ENCODE data around the gene XIRP1. TPM values are rescaled to one million over a fixed set of nuclear protein-coding genes. Genes with fewer than 3 reads are reported as not detected.

Gene XIRP1
- total RNA-seq, 4 donors from 2014 or later, result 0.40 TPM; not detected in 3

DNA sequence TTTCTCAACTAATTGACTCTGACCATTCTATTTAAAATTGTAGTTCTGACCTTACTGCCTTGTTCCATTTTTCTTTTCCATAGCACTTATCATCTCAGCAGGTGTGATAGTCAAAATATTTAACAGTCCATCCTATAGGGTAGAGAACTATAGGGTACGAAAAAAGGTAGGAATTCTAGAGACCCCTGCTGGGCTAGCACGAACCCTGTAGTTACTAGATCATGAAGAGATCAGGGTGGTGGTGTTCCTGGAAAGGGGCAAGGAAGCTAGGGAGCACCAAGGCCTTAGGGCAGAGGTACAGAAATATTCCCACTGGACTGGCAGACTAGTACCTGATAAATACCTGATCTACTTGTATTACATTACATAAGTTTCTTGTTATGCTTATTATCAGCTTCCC lies 31.9 kb upstream of the XIRP1 start:
- H3K9me3 ChIP-seq, result no peaks in the 10 kb centered on the region
- 73 to 87% methylated on average over 2 of the region's 2 CpGs for WGBS, 2 donors (ENCODE audit: low coverage in 1 of 2)
- no peak for ATAC-seq
- H3K4me3 ChIP-seq, result no peak overlapping the region
- no peaks in the 10 kb centered on the region for H3K27me3 ChIP-seq
- no peak overlapping the region for H3K27ac ChIP-seq
- no peak for TF ChIP-seq POLR2AphosphoS5 (IDR thresholded peaks at IDR 0.05)
- TF ChIP-seq, protein P1, sequence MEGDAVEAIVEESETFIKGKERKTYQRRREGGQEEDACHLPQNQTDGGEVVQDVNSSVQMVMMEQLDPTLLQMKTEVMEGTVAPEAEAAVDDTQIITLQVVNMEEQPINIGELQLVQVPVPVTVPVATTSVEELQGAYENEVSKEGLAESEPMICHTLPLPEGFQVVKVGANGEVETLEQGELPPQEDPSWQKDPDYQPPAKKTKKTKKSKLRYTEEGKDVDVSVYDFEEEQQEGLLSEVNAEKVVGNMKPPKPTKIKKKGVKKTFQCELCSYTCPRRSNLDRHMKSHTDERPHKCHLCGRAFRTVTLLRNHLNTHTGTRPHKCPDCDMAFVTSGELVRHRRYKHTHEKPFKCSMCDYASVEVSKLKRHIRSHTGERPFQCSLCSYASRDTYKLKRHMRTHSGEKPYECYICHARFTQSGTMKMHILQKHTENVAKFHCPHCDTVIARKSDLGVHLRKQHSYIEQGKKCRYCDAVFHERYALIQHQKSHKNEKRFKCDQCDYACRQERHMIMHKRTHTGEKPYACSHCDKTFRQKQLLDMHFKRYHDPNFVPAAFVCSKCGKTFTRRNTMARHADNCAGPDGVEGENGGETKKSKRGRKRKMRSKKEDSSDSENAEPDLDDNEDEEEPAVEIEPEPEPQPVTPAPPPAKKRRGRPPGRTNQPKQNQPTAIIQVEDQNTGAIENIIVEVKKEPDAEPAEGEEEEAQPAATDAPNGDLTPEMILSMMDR (IDR thresholded peaks at IDR 0.05), result no peak
- TF ChIP-seq POLR2A (IDR thresholded peaks at IDR 0.05), result no peak
- TF ChIP-seq EP300 (IDR thresholded peaks at IDR 0.05), result no peak
- no peaks in the 10 kb centered on the region for H3K36me3 ChIP-seq
- H3K4me1 ChIP-seq, result no peaks in the 10 kb centered on the region

GRCh38 chr3:39222939-39223338 lies 30.5 kb upstream of the XIRP1 start:
- WGBS, 2 donors (ENCODE audit: low coverage in 1 of 2), result 83 to 87% methylated on average over 2 of the region's 2 CpGs
- ATAC-seq, result no peak
- no peaks in the 10 kb centered on the region for H3K27me3 ChIP-seq

GRCh38 chr3:39222462-39222861 lies 30.1 kb upstream of the XIRP1 start:
- Histone ChIP-seq H3K9me3 (no peaks in the 10 kb centered on the region), H3K4me1 (no peaks in the 10 kb centered on the region), H3K4me3 (no peak overlapping the region), H3K36me3 (no peaks in the 10 kb centered on the region), H3K27ac (no peak overlapping the region), H3K27me3 (no peaks in the 10 kb centered on the region)
- TF ChIP-seq EP300 (IDR thresholded peaks at IDR 0.05), result no peak
- TF ChIP-seq POLR2A (IDR thresholded peaks at IDR 0.05), result no peak
- no peak for TF ChIP-seq POLR2AphosphoS5 (IDR thresholded peaks at IDR 0.05)
- TF ChIP-seq, protein P1 (IDR thresholded peaks at IDR 0.05), result no peak
- no peak for ATAC-seq
- 64 to 100% methylated on average over 1 of the region's 1 CpG for WGBS, 2 donors (ENCODE audit: low coverage in 1 of 2)

More at GRCh38 chr3:39222939-39223338, 30.5 kb upstream of the XIRP1 start:
- Histone ChIP-seq H3K4me1 (no peaks in the 10 kb centered on the region), H3K4me3 (no peak overlapping the region), H3K36me3 (no peaks in the 10 kb centered on the region), H3K9me3 (no peaks in the 10 kb centered on the region), H3K27ac (no peak overlapping the region)
- TF ChIP-seq POLR2A (IDR thresholded peaks at IDR 0.05), result no peak
- TF ChIP-seq POLR2AphosphoS5 (IDR thresholded peaks at IDR 0.05), result no peak
- TF ChIP-seq, protein P1 (IDR thresholded peaks at IDR 0.05), result no peak
- no peak for TF ChIP-seq EP300 (IDR thresholded peaks at IDR 0.05)

DNA sequence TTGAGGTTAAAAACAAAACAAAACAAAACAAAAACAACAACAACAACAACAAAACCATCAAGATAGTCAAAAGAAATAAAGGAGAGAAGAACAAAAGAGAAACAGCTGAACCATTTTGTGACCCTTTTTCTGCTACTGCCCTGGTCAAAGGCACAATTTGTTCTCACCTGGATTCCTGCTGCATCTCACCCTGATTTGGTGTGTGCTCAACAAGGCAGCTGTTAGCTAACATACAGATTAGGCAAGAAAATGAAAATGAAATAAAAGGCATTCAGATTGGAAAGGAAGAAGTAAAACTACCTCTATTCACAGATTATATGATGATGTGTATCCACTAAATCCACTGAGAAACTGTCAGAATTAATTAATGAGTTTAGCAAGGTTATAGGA lies 28.7 kb upstream of the XIRP1 start:
- no peaks in the 10 kb centered on the region for H3K27me3 ChIP-seq

More for the DNA sequence above, 28.7 kb upstream of the XIRP1 start:
- no peak overlapping the region for H3K27ac ChIP-seq
- no peak for ATAC-seq
- no peaks in the 10 kb centered on the region for H3K4me1 ChIP-seq
- no peak overlapping the region for H3K4me3 ChIP-seq
- TF ChIP-seq POLR2AphosphoS5 (IDR thresholded peaks at IDR 0.05), result no peak
- no peak for TF ChIP-seq EP300 (IDR thresholded peaks at IDR 0.05)
- TF ChIP-seq POLR2A (IDR thresholded peaks at IDR 0.05), result no peak
- TF ChIP-seq, protein P1 (IDR thresholded peaks at IDR 0.05), result no peak
- H3K9me3 ChIP-seq, result no peaks in the 10 kb centered on the region
- H3K36me3 ChIP-seq, result no peaks in the 10 kb centered on the region

Measured in gastroesophageal sphincter (tissue), 4 donors.